Psoas muscle (tissue), 8 donors: ENCODE results near the gene MMP17. TPM values are rescaled to one million over a fixed set of nuclear protein-coding genes. Genes with fewer than 3 reads are reported as not detected.
A peak's percentile ranks its signal among the peaks of the same experiment; 100 is the strongest.

Source experiments
- ATAC-seq, 4 donors: fragments of 200-7000 bp; cut with Tn5 transposase; one replicate each; pipeline ENCODE4 v1.9.1; 2020; ENCODE audit warnings: moderate library complexity in 3 of 4, mild to moderate bottlenecking in 2 of 4
- DNase-seq, 2 donors: peaks; one replicate each; pipeline ENCODE4 v3.0.0-alpha.2; 2020
- H3K27ac ChIP-seq: fragments of 200-600 bp; one replicate; pipeline ENCODE4 v1.8.0; 2022
- H3K27me3 ChIP-seq, 3 donors: fragments of 200-600 bp in 1 of 3; one replicate each; pipeline versions ENCODE4 v1.6.1 to v1.8.0; 2013 to 2022; ENCODE audit warnings: low read length in 2 of 3, mild to moderate bottlenecking in 2 of 3, moderate library complexity in 1 of 3; ENCODE audit not compliant: insufficient read depth in 3 of 3
- H3K36me3 ChIP-seq, 2 donors: fragments of 200-600 bp in 1 of 2; one replicate each; pipeline versions ENCODE4 v1.6.1 to v1.8.0; 2013 to 2022; ENCODE audit warnings: low read depth in 1 of 2, mild to moderate bottlenecking in 1 of 2, moderate library complexity in 1 of 2; ENCODE audit not compliant: insufficient read depth in 1 of 2
- H3K4me1 ChIP-seq: fragments of 200-600 bp; one replicate; pipeline ENCODE4 v1.8.0; 2022
- H3K4me3 ChIP-seq: fragments of 200-600 bp; one replicate; pipeline ENCODE4 v1.8.0; 2022; ENCODE audit warnings: mild to moderate bottlenecking
- H3K9me3 ChIP-seq: fragments of 200-600 bp; one replicate; pipeline ENCODE4 v1.8.0; 2022
- WGBS, 3 donors: extraction: QIAGEN DNeasy Blood & Tissue Kit; methylation state at CpG; one replicate each; pipeline versions ENCODE4 v1.1.6 to v1.1.7; 2013; 5-methylcytosine and 5-hydroxymethylcytosine counted together
- intact Hi-C, 2 donors: fragments of 100-400 bp; cut with DNase I; formaldehyde crosslinking; loops; one replicate each; pipeline versions ENCODE4 v1.11.0 to v1.14.2; 2022
- polyA plus RNA-seq, 3 donors: library from polyadenylated mRNA; stranded (reverse); fragments of 200-250 nt; gene quantifications; one replicate each; pipeline ENCODE4 v1.2.3, GENCODE V29; 2013
- total RNA-seq, 4 donors: library from RNA; stranded (reverse); fragmentation: NEBNext Ultra II Directional in 2 of 4; extraction: Animal tissue kit (Norgen Biotek cat#: 25700) in 2 of 4; gene quantifications; one replicate each; pipeline versions ENCODE4 v1.2.1 to v1.2.4, GENCODE V29; 2021 to 2023
- TF ChIP-seq, protein P1 (sequence below): fragments of 200-600 bp; IDR thresholded peaks from one replicate; pipeline ENCODE4 v1.8.0; 2022; ENCODE audit warnings: antibody characterized with exemption
- donor health status: healthy with polysubstance abuse.
- donor health status: DM: no; HTN: no; CAD: no; lungs with moderate emphysema.
- donor health status: Bipolar disorder and iron deficiency.
- donor health status: healthy.
- donor health status: DM: yes; HTN: yes; CAD: no.
- donor health status: DM: no; HTN: no; CAD: no.
- donor health status: DM: no; HTN: no; CAD: no.
- donor health status: DM: yes; HTN: yes; CAD: no.

MMP17 gene
- total and polyA plus RNA-seq, 7 donors, result 0.64 to 1.4 (median 1.0) TPM

DNA sequence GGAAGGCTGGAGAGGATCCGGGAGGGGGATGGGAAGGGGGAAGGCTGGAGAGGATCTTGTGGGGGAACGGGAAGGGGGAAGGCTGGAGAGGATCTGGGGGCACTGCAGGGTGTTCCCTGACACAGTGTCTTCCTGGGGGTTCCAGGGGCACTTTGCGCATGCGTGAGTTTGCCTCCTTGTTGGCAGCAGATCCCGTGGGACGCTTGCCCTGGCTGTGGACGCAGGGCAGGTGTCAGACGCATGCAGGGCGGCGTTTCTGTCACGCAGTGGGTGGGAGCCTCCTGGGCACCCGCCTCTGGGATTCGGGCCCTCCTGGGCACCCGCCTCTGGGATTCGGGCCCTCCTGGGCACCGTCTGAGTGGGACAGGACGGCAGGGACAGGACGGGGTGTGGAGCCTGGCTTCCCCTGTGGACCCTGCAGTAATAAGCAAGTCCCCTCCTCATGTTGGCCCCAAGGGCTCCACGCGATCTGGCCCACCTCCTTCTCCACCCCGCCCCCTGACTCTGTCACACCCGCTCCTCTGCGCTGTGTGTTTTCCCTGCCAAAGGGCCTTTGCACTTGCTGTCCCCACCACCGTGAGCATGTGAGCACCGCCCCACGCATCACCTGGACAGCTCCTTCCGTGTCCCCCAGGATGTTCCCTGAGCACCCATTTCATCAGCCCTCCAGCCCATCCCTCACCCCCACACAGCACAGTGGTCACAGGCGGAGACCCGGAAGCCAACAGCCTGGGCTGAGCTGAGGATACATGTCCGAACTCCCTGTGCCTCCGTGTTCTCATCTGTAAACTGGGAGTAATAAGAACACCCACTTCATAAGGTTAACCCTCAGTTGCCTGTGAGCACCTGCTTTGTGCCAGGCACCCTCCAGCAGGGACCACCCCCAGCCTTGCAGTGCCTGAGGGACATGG lies 4.4 kb downstream of the MMP17 start:
- peaks cover 2% of the 10 kb centered on the region for H3K4me1 ChIP-seq
- H3K9me3 ChIP-seq, result no peaks in the 10 kb centered on the region
- TF ChIP-seq, protein P1, sequence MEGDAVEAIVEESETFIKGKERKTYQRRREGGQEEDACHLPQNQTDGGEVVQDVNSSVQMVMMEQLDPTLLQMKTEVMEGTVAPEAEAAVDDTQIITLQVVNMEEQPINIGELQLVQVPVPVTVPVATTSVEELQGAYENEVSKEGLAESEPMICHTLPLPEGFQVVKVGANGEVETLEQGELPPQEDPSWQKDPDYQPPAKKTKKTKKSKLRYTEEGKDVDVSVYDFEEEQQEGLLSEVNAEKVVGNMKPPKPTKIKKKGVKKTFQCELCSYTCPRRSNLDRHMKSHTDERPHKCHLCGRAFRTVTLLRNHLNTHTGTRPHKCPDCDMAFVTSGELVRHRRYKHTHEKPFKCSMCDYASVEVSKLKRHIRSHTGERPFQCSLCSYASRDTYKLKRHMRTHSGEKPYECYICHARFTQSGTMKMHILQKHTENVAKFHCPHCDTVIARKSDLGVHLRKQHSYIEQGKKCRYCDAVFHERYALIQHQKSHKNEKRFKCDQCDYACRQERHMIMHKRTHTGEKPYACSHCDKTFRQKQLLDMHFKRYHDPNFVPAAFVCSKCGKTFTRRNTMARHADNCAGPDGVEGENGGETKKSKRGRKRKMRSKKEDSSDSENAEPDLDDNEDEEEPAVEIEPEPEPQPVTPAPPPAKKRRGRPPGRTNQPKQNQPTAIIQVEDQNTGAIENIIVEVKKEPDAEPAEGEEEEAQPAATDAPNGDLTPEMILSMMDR, result no peak
- peaks cover 0 to 72% (median 15%) of the 10 kb centered on the region in 3 donors for H3K27me3 ChIP-seq
- intact Hi-C loops, result loop anchor here (5.0 to 10.0 kb wide), 2 partner anchors 225 to 728 kb away; no protein-coding TSS in a partner anchor
- no peak overlapping the region for H3K27ac ChIP-seq
- no peaks in the 10 kb centered on the region for H3K36me3 ChIP-seq
- WGBS, 3 donors, result 27 to 35% (median 28%) methylated on average over 29 to 31 of the region's 31 CpGs
- peak overlapping the region; percentile 28 for H3K4me3 ChIP-seq
- DNase-seq (peak; percentile 74 to 85), ATAC-seq (peak in 3 of 4 donors; percentile 16 to 35 (median 16))

DNA sequence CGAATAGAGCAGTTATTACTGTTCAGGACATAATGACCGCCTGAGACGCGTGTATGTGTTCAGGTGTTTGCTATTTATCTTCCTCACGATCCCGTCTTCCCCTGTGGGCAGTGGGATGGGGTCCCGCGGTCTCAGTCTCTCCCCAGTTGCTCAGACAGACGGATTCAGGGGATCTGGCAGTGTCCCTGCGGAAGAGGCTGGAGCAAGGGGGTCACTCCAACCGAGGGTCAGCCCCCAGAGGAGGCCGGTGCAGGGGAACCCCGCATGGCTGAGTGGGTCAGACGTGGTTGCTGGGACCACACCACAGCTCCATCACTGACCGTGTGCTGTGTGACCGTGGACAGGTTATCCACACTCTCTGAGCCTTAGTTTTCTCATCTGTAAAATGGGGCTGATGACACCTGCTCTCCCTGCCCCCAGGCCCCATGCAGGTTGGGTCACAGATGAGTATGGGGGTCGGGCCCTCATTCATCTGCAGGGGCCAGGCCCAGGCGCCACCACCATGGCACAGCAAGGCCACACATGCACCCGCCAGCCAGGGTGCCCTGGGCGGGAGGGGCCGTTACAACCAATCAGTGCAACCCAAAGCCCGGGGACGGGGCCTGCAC lies 5.2 kb downstream of the MMP17 start:
- Histone ChIP-seq H3K27ac (no peak overlapping the region), H3K4me3 (no peak overlapping the region), H3K36me3 (no peaks in the 10 kb centered on the region), H3K27me3 (peaks cover 0 to 66% (median 15%) of the 10 kb centered on the region in 3 donors), H3K4me1 (no peaks in the 10 kb centered on the region), H3K9me3 (no peaks in the 10 kb centered on the region)
- 72 to 74% (median 73%) methylated on average over 23 of the region's 23 CpGs for WGBS, 3 donors
- intact Hi-C loops, result loop anchor here (5.0 to 10.0 kb wide), 2 partner anchors 226 to 729 kb away; no protein-coding TSS in a partner anchor
- TF ChIP-seq, protein P1, result no peak
- DNase-seq (no peak), ATAC-seq (no peak)

DNA sequence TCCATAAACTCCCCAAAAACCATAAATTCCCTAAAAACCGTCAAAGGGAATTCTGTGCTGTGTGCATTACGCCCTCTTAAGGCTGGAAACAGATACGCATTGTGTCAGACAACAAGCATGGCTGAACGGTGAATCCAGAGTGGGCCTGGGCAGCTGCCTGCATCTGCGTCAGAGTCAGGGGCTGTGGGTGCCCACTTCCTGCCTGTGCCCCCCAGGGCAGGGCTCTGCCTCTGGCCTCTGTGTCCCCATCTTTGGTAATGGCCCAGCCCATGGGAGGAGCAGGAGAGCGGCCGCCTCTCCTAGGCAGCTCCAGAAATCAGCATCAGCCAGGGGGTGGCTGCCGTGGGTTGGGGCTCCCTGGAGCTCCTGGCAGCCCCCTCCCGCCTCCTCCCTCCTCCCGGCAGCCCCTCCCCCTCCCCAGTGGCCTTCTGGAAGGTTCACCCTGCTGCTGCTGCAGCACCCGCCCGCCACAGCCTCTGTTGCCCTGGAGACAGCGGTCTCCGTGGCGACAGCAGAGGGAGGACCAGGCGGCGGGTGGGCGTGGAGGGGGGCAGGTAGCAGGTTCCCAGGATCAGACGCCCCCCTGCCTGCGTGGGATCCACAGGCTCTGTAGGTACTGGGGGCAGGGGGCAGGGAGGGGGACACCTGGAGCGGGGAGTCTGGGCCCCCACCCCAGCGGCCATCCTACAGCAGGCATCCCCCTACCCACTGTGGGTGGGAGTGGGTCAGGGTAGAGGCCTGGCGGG lies 5.9 kb downstream of the MMP17 start:
- Histone ChIP-seq H3K4me3 (no peak overlapping the region), H3K27ac (no peak overlapping the region), H3K36me3 (no peaks in the 10 kb centered on the region), H3K9me3 (no peaks in the 10 kb centered on the region), H3K27me3 (peaks cover 0 to 60% (median 9%) of the 10 kb centered on the region in 3 donors), H3K4me1 (no peaks in the 10 kb centered on the region)
- intact Hi-C loops, result loop anchor here (5.0 to 10.0 kb wide), 2 partner anchors 227 to 729 kb away; no protein-coding TSS in a partner anchor
- TF ChIP-seq, protein P1, result no peak
- ATAC-seq (no peak), DNase-seq (no peak)
- 40 to 41% (median 41%) methylated on average over 21 to 23 of the region's 23 CpGs for WGBS, 3 donors

DNA sequence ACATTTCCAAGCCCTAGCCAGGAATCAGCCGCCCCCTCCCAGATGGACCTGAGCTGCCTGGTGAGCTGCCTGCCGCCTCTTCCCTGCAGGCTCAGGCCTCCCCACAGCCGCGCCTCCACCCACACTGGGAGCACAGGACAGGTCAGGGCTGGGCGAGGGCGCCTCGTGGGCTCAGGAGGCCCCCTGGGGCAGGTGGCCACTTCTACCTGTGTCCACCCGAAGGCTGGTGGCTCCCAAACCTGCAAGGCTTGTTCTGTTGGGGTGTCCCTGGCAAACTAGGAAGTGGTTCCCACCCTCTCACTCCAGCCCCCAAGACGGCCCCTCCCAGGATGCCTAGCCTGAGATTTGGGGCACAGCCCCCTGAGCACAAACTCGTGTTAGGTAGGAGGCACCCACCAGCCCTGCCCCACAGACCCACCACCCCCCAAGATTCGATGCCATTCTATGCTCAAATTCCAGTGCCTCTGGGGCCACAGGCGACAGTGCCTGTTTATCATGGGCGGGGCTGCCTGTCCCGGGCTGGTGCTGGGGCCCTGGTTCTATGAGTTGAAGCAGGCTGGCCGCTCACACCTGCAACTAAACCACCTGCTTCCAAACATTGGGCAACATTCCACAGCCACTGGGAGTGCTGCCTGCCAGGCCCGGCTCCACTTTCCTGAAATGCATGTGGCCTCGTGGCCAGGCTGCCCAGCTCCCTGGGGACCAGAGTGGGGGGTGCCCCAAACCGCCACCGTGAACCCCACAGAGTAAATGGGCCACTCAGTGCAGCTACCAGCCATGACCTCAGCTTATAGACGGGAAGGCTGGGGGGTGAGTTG lies 6.8 kb downstream of the MMP17 start:
- TF ChIP-seq, protein P1, result no peak
- intact Hi-C loops, result loop anchor here (5.0 to 10.0 kb wide), 2 partner anchors 228 to 730 kb away; no protein-coding TSS in a partner anchor
- Histone ChIP-seq H3K9me3 (no peaks in the 10 kb centered on the region), H3K27me3 (peaks cover 0 to 50% (median 8%) of the 10 kb centered on the region in 3 donors), H3K27ac (no peak overlapping the region), H3K36me3 (no peaks in the 10 kb centered on the region), H3K4me1 (no peaks in the 10 kb centered on the region), H3K4me3 (no peak overlapping the region)
- DNase-seq (no peak), ATAC-seq (no peak)
- 56 to 59% (median 58%) methylated on average over 18 to 20 of the region's 20 CpGs for WGBS, 3 donors
